ENCODE measurements around the gene MED29. TPM values are rescaled to one million over a fixed set of nuclear protein-coding genes. Genes with fewer than 3 reads are reported as not detected.

Gene MED29
- total and polyA plus RNA-seq, 2 of the 4 experiments (the other 2 are of a cell fraction), result 17.6 to 28.8 TPM

DNA sequence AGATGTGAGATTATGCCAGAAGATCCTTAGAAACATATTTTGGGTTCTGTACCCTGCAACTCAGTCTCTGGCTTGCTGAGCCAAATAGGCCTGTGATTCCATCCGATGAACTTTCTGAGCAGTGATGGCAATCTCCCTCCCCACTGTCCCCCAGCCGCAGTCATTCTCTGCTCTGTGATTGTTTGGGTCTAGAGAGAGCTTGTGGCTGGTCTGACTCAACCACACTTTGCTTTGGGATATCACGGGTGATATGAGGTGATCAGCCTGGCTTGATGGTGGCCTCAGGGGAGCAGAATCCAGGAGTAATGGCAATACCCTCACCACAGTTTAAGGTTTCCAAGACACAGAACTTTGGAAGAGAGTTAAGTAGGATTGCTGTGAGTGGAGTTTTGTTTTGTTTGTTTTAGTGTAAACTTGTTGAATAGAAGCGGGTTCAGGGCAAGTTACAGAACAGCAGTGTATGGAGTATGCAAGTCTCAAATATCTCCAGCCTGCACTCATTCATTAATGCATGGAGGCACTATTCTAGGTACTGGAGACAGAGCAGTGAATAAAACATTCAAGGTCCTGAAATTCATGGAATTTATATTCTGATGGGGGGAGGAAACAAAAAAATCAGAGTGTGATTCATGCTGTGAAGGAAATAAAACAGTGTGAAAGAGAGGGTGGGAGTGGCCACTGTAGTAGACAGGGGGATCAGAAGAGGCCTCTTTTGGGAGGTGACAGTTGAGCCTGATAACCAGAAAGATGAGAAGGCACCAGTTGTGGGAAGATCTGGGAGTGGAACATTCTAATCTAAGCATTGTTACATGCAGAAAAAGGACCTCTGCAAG lies 43.6 kb upstream of the MED29 start:
- Histone ChIP-seq H2AK5ac (ENCODE audit: low read depth, low read length) (no peak overlapping the region), H3K4me2 (ENCODE audit: low read depth, low read length) (peak overlapping the region; percentile 61; the same call in 1 of the 2 replicates), H2AFZ (replicated peaks; ENCODE audit: low read length, poor library complexity) (no peak overlapping the region), H3K9me3 (ENCODE audit: control insufficient read depth, insufficient read depth, low read length) (no peaks in the 10 kb centered on the region), H2BK20ac (ENCODE audit: low read depth, low read length) (no peak overlapping the region), H2BK120ac (ENCODE audit: low read depth, low read length) (no peak overlapping the region), H3K79me1 (ENCODE audit: low read depth in 1 of 2, low read length in 2 of 2) (peaks cover 45 to 91% of the 10 kb centered on the region in 2 experiments), H3K23ac (ENCODE audit: low read depth, low read length) (0 out of 2 replicates have a peak overlapping the region, but pooled peaks have one; percentile 1), H4K8ac (ENCODE audit: low read depth in 2 of 2, low read length in 2 of 2) (no peak overlapping the region), H4K5ac (ENCODE audit: low read depth, low read length) (no peak overlapping the region), H3K56ac (ENCODE audit: extremely low read depth, insufficient read depth, low read length) (no peak overlapping the region), H2BK5ac (ENCODE audit: low read depth, low read length, poor library complexity, severe bottlenecking) (peak overlapping the region; percentile 67), H3K27ac (ENCODE audit: insufficient read depth, low read length) (peak overlapping the region; percentile 11; the same call in 1 of the 2 replicates), H3K18ac (ENCODE audit: low read depth, low read length) (no peak overlapping the region), H4K91ac (ENCODE audit: insufficient read depth, low read depth, low read length) (no peak overlapping the region), H3K14ac (replicated peaks; ENCODE audit: low read depth, low read length) (no peak overlapping the region), H3K9me1 (ENCODE audit: insufficient read depth, low read length) (peaks cover 17% of the 10 kb centered on the region), H2AK9ac (replicated peaks; ENCODE audit: low read depth, low read length, poor library complexity) (no peak overlapping the region), H2BK15ac (ENCODE audit: low read depth, low read length) (no peak overlapping the region), H3K4ac (ENCODE audit: low read depth, low read length) (no peak overlapping the region), H3K27me3 (ENCODE audit: control insufficient read depth, insufficient read depth, low read length) (no peaks in the 10 kb centered on the region), H3K9ac (ENCODE audit: low read depth, low read length) (no peak overlapping the region), H3K4me3 (ENCODE audit: insufficient read depth, low read depth, low read length) (no peak overlapping the region), H4K20me1 (ENCODE audit: insufficient read depth, low read length) (peaks cover 62% of the 10 kb centered on the region), H3K4me1 (ENCODE audit: control insufficient read depth, insufficient read depth, low read length) (peaks cover 17% of the 10 kb centered on the region), H3K36me3 (ENCODE audit: control insufficient read depth, insufficient read depth, low read length) (peaks cover 26% of the 10 kb centered on the region)
- dilution Hi-C loops (cut with HindIII; ENCODE audit: low sequenced_read_pairs, unreplicated experiment) (no loop called here), intact Hi-C loops (cut with micrococcal nuclease) (no loop called here), in situ Hi-C loops (cut with MboI; ENCODE audit: low sequenced_read_pairs) (no loop called here)
- peak; percentile 57 for ATAC-seq (ENCODE audit: low read depth)
- TF ChIP-seq POLR2A (IDR thresholded peaks at IDR 0.05; ENCODE audit: low read depth, low read length), result peak; percentile 16; the same call in 1 of the 2 replicates
- no peak for TF ChIP-seq SMC3 (IDR thresholded peaks at IDR 0.05; ENCODE audit: low read depth, low read length)
- TF ChIP-seq MAZ (IDR thresholded peaks at IDR 0.05; ENCODE audit: borderline replicate concordance, low read depth, low read length), result 0 out of 2 replicates have a peak, but pooled peaks have one; percentile 9
- TF ChIP-seq RCOR1 (IDR thresholded peaks at IDR 0.05; ENCODE audit: insufficient replicate concordance, low read length), result no peak
- ChIA-PET POLR2A (ENCODE audit: unreplicated experiment) (no interaction called here), CTCF (no interaction called here)
- DNase-seq, result peak; percentile 53
- WGBS, 2 experiments (ENCODE audit: extremely low coverage in 2 of 2, insufficient read length in 1 of 2), result no CpG with 5 or more reads among the region's 4 CpGs
- BruUV-seq (replicated peaks), result no TSS peak
